ENCODE data around the gene PI4K2A.
"Not testable (repeated sequence)": the region's sequence is repeated elsewhere in the genome, so short reads cannot be mapped to it uniquely, and the experiment has no call there.

Gene PI4K2A

DNA sequence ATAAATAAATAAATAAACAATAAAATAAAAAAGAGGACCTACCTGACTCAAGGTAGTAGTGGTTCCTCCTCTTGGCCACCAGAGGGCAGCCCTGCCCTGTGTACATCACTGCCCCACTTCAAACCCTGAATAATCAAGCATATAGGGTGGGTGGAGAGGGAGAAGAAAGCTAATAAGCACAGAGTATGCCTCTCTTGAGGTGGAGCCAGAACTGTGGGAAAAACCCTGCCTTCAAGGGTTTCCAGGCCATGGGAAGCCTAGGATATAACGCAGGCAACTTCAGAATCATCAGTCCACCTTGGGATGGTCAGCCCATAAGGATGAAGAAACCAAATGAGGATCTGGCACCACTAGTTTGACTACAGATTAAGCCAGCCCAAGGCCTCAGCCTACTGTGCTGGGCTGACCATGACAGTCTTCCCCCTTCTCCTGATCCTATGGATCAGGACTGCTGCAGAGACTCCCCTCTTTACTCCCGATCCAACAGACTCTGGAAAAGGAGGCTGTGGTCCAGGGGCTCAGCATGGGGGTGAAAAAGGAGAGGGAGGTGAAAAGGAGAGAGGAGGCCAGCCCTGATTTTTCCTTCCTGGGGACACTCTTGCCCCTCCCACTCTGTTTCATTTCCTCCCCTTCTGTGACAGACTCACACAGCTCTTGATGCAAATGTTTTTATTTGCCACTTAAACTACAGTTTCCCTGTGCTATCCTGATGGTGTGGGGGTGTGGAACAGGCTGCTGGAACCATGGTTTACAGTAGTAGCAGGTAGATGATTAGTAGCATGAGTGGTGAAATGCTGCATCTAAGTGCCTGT, 36.5 kb downstream of the PI4K2A start:
- no peak for DNase-seq

DNA sequence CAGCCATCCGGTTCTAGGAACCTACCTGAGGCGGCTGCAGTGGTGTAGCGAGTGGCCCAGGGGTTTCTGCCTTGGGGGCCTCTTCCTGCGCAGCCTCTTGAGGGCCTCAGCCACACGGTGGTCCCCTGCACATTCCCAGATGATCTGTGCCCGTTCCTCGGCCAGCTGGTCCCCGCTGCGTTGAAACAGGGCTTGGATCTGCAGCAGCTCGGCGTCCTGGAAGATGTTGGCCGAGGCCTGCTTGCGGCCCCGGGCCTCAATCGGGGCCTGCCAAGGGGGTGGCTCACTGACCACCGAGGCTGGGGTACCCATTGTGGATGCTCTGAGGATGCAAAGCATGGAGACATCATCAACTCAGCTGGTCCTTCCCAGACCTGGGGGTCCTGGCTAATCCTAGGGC, 39.1 kb downstream of the PI4K2A start:
- no peak for DNase-seq

DNA sequence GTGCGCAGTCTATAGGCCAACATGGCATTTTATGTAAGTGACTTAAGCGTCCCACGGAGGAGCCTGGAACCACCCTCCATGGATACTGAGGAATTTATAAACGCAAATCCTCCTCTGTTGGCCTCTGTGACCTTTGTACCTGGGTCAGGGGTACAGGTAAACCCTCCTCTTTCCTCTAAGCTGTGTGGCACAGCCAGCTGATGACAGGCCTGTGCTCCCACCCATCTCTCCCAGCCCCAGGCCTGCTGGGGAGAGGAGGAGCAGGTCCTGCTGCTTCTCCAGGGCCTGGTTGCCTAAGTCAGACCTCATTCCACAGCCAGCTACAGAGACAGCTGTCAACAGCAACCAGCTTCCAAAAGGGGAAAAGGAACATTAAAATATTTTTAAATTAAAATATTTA, 41.6 kb downstream of the PI4K2A start:
- no peak for DNase-seq

DNA sequence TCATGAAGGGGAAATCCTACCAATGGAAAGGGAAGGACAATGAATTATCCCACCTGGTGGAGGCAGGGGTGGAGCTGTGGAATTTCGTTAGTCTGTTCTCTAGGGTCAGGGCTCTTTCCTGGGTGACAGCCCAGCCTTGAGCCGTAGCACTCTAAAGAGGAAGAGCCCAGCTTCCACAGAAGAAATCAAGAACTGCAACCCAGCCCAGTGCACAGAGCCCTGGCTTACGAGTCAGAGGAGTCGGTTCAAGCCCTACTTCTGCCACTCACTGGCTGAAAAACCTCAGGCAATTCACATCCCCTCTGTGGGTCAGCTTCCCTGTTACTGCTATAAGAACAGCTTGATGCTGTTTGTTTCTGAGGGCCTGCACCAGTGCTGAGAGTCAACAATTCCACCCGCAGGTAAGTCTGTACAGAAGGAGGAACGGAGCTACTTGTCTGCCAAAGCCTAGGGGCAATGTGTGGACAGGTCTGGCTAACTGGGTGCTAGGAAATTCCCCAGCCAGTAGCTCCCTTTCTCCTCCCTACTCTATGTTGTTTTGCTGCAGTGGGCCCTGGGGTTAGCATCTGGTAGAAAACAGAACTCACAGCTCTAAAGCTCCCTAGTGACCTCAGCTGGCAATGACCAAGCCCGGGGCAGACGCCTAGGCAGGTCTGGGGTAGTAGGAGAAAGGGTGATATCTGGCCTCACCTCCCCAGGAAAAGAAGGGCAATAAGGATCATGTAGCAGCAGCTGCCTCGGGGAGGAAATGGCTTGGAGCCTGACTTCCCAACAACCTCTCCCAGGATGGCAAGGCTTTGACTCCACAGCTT, 43.3 kb downstream of the PI4K2A start:
- no peak for DNase-seq

DNA sequence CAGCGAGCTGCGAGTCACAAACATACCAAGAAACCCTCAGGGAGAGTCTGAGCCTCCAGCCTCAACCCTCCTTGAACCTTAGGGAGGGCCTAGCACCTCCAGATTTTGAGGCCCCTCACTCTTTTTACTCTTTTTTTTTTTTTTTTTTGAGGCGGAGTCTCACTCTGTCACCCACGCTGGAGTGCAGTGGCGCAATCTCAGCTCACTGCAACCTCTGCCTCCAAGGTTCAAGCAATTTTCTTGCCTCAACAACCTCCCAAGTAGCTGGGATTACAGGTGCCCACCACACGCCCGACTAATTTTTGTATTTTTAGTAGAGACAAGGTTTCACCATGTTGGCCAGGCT, 43.9 kb downstream of the PI4K2A start:
- DNase-seq: not testable (repeated sequence)

DNA sequence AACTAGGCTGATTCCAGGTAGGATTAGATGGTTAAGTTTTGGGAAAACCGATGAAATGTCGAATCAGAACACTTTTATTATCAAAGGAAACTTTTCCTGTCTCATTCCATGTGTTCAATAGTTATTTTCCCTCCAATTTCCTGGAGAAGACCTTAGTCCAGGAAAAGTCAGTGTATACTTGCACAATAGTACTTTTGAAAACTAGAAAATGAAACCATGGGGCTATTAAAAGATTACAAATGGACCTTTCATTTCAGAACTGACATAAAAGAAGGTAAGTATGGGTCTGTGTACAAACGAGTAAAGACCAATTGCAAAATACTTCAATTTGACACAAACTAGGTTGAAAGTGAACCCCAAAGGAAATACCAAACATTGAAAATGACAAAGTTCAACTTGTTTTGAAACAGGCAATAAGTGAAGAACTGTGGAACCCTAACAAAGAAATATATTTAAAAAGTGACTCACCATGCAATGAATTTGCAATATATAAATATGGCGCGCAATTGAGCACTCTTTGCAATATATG, 44.5 kb downstream of the PI4K2A start:
- no peak for DNase-seq

DNA sequence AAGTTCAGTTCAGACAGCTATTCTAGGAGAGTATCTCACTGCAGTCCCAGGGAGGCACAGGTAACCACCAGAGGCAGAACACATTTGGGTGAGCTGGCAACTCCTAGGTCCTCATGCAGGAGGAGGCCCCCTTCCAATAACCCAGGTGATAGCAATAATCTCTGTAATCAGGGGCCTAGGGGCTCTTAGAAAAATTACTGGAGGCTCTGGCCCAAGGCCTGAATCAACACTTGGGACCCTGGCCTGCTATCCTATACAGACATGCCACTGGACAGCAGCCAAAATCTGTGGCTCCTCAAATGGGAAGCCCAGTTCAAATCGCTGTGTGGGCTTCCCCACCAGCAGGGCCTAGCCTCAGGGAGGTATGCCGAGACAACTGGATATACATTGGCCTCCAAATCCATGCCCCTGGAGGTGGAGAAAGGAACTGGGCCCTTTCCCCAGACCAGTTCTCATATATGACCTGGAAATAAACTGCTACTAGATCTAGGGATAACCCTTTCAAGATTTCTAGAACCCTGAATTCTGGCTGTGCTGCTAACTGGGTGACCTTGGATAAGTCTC, 45.0 kb downstream of the PI4K2A start:
- DNase-seq: no peak

DNA sequence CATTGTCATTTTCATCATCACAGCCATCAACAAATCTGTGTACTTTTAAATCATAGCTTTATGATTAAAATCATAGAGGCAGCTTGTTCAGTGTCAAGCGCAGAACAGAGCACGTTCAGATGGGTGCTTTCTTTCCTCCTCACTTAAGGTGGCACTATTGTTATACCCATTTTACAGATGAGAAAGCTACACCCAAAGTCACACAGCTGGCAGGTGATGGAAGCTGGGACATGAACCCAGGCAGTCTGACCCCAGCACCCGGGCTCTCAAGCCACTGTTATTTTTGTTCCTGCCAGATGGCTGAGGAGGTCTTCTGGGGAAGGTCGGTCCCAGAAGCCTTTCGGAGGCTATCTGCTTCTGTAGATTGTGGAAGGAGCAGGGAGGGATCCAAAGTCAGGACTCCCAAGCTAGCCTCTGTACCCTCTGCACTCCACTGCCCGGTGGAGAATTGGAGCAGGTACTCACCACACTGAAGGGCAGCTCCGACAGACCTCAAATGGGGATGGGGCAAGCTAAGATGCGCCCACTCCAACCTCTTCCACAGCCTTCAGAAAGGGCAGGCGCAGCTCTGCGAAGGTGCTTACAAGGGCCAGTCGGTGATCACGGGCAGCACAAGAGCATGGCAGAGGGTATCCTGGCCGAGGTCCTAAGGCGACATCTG, 46.0 kb downstream of the PI4K2A start:
- no peak for DNase-seq

DNA sequence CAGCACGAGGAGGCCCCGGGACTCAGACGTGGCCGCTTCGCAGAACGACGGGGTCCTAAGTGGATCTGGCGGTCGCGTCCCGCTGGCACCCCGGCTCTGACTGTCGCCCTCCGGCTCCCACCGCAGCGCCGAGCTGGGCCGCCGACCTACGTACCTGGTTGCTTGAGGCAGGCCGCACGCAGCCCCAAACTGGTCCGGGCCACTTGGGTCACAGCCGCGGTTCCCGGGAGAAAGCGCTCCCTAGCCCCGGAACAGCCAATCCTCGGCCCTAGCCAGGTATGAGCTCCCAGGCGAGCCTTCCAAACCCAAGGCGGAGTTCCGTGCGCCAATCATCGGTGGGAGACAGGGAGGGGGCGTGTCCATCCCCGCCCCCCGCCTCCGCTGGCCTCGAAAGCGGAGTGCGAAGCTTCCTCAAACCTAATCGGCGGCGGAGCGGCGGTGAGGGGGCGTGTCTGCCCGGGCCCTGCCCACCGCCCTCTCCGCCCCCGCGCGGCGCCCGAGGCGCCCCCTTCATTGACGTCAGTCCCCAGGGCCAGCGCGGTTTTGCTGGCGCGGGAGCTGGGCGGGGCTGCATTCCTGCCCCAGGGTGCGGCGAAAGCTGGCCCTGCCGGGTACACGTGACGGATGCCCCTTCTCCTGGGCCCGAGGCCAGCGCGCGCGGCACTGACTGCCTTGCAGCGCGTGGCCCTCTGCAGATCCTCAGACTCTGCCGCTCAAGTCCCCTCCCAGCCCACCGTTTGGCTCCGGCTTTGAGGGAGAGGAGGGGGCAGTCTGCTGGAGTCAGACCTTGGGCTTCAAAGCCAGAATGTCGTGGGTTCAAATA, 46.7 kb downstream of the PI4K2A start, which contains the start of gene AVPI1:
Gene AVPI1 (minus strand): TSS at position 280 of the 823 bp plus-strand sequence. CDS start 7,336 bp downstream, outside the sequence.
- DNase-seq: peak; percentile 96

DNA sequence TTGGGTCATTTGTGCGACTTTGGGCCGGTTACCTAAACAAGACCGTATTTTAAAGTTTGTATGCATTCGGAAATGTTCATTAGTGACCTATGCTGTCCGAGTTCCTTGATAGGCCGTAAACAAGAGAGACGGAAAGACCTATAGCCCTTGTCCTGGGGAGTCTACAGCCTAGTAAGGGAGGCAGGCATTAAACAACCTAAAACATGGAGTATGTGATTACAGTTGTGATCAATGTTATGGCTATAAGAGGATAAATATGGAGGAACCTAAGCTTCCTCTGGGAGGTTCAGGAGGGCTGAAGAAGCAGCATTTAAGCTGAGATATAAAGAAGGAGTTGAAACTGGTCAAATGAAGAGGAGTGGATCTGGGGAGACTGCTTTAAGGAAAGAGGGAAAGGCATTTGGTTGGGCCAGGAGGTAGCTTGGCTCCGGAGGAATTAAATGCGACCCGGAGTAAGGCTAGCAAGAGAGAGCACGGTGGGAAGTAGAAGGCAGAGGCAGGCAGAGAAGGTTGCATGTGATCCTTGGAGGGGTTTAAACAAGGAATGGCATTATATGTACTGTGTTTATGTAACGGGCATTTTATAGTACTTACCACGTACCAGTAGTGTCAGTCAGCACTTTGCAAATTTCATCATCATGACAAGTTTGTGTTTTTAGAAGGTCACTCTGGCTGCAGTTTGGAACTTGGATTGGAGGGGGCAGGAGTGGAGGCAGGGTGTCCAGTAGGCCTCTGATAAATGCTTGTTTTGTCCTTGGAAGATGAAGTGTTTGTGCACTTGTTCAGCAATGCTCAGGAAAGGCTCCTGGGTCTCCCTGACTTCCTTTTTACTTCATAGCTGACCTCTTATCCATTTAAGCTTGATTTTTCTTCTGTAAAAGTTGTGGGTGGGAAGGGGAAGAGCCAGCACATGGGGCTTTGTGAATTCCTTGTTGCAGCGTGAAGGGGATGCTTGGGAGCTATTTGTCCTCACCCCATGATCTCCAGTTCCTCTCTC, 47.6 kb downstream of the PI4K2A start:
- DNase-seq: no peak

DNA sequence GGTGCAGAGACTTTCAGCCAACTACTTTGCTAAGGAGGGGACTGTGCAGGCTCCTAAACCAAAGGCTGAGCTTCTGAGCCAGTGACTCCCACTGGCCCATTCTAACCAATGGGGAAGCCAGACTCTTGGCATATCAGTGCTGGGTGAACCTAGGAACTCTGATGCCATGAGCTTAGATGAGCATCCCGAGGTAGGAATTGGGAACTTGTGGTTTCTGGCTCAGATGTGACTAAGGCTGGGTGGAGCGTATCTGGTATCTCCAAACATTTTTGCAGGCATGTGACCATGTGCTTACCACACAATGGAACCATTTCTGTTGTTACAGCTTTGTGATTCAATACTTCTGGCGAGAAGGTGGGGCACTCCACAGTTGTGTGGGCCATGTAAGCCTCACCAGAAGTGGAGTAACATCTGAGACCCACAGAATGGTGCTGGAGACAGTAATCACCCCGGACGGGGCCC, 49.1 kb downstream of the PI4K2A start:
- DNase-seq: no peak

DNA sequence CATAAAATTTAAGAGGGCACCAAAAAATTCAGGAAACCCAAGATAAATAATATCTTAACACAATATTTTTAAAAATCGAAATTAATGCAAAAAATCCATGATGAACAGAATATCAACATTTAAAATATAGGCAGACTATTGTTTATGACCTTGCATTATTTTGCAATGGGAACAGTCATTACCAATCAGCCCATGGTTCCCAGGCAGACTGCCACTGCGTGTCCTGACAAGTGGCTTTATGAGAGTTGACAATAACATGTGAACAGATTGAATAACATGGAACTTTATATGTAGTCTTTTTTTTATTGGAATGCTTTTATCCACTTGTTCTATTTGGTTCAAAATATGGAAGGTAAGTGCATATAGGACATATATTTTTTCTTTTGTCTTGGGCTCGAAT, 49.7 kb downstream of the PI4K2A start:
- no peak for DNase-seq

DNA sequence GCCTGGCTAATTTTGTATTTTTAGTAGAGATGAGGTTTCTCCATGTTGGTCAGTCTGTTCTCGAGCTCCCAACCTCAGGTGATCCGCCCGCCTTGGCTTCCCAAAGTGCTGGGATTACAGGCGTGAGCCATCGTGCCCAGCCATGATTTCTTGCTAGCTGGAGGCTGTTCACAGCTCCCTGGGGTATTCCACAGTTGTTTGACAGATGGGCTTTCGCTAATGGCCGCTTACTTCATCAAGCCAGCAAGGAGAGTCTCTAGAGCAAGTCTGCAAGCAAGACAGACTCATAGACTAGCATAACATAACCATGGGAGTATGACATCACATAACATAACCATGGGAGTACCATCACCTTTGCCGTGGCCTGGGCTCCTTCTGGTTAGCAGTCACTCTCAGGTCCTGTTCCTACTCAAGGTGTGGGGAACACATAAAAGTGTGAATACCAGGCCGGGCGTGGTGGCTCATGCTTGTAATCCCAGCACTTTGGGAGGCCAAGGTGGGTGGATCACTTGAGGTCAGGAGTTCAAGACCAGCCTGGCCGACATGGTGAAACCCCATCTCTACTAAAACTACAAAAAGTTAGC, 57.7 kb downstream of the PI4K2A start:
- DNase-seq: not testable (repeated sequence)

DNA sequence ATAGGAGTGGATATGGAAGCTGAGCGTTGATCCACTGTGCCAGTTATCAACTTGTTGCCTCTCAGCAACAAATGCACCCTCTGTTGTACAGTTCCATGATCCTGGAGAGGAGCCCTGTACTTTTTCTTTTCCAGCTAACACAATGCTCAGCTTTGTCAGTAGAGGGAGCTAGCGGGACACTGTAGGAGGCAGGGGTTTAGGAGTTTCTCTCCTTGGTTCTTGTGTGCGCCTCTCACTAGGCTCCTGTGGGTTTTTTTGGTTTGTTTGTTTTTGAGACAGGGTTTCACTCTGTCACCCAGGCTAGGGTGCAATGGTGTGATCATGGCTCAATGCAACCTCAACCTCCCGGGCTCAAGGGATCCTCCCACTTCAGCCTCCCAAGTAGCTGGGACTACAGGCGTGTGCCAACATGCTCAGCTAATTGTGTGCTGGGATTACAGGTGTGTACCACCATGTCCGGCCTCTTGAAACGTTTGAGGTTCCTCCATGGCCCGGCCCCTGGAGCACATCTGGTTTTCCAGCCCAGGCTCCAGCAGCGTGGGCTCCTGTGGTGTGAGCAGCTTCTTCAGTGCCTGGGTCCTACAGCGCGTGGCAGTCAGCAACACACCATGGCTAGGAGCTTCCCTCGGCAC, 61.1 kb downstream of the PI4K2A start:
- no peak for DNase-seq

DNA sequence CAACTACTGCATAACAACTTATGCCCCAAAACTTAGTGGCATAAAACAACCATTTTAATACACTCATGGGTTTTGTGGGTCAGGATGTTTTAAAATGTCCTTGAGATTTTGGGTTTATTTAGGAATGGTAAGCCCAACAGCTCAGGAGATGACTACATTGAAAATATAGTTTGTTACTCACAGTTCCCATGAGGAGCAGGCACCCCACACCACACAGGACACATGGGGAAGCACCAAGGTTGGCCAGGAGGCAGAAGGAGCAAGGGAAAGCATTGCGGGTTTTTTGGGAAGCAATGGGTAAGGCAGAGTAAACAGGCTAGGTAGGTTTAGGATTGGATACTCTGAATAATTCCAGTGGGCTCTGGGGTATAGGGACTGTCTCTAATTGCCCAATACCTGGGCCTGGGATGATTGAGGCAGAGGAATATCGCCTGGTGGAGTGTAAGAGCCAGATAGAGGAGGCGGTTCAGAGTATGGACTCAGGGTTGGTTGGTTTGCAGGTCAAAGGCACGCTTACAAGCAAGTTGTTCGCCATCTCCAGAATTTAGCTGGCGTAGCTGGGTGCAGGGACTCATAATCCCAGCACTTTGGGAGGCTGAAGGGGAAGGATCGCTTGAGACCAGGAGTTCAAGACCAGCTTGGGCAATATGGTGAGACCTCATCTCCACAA, 63.1 kb downstream of the PI4K2A start:
- no peak for DNase-seq

DNA sequence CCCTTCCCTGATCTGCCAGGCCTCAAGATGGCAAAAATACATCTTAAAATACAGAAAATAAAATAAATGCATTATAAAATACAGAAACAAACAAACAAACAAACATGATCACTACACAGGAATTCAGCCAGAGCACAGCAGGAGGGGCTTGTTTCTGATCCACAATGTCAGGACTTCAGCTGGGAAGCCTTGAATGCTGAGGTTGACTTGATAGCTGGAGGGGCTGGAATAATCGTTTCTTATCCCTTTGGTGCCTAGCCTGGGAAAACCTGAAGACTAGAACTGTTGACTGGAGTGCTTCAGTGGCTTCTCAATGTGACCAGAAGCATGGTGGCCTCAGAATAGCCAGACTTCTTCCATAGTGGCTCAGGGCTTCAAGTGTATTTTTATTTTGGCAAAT, 63.9 kb downstream of the PI4K2A start:
- DNase-seq: no peak

DNA sequence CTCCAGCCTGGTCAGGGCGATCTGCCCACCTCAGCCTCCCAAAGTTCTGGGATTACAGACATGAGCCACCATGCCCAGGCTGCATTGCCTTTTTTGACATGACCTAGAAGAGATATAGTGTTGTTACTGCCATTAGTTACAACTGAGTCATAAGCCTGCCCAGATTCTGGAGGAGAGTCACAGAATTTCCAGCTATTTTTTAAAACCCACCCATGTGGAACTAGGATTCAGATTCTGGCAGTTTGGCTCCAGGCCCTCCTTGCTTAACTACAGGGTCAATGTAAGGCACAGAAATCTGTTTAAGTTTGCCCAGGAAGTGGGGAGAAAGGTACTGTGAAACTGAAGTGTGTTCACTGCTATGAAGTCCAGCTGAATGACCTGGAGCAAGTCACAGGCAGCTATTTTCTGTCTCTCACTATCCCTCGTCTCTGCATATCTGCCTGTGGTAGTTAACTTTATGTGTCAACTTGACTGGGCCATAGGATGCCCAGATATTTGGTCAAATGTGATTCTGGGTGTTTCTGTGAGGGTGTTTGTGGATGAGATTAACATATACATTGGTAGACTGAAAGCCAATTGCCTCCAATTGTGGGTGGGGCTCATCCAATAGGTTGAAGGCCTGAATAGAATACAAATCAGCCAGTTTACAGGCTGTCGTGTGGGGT, 64.7 kb downstream of the PI4K2A start:
- DNase-seq: no peak

DNA sequence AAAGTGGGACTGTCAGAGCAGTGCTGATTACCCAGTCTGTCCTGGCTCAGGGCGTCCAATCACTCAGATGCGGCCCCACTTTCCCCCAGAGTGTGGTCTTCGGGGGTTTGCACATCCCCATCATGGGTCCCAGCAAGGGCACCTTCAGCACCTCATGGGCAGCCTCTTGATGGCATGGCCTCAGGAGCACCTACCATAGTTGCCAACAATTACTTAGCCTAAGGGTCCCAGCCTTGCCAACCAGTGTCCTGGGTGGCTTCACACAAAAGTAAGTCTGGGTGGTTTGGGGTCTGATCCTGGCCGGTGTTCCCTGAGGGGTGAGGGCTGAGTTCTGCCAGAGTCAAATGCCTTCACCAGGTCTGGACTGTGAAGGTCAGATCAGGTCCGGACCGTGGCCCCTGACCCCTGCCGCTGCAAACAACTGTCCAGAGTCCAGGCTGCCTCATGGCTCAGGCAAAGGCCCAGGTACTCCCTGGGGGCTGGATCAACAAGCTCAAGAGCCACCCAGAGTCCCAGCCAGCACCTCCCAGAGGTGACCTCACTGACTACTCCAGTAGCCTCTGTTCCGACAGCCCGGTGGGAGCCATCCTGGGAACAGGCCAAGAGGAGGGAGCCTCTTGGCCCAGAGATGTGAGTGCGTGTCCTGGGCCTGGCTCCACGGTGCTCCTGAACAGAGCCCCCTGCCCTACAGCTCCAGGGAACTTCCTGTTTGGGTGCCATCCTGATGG, 66.8 kb downstream of the PI4K2A start:
- no peak for DNase-seq
